GM12878 (cell line): ENCODE data around the gene STX8.

Experiments used
- CHD1 ChIP-seq: IDR thresholded peaks from 2 replicates; pipeline ENCODE4 v1.6.1; 2012; ENCODE audit warnings: low read depth, low read length, improper control_type of control experiment
- CREB1 ChIP-seq: IDR thresholded peaks from 2 replicates; pipeline ENCODE4 v1.6.1; 2012; ENCODE audit warnings: low read depth, mild to moderate bottlenecking, inconsistent platforms
- CTCF ChIP-seq, 3 experiments: IDR thresholded peaks in 2 of 3; conservative IDR thresholded peaks in 1 of 3; 2 replicates each; pipeline ENCODE4 v1.5.1; 2011; ENCODE audit warnings: low read depth in 3 of 3, low read length in 3 of 3, mild to moderate bottlenecking in 3 of 3, control low read depth in 2 of 3, moderate library complexity in 2 of 3, inconsistent platforms in 1 of 3, mixed read lengths in 1 of 3; ENCODE audit not compliant: control insufficient read depth in 2 of 3, insufficient read depth in 1 of 3; ENCODE audit errors: extremely low read depth in 1 of 3
- EP300 ChIP-seq, 2 experiments: fragments of 150-350 bp in 1 of 2; IDR thresholded peaks; 2 replicates each; pipeline ENCODE4 v1.6.1; 2011 to 2012; ENCODE audit warnings: low read depth in 2 of 2, low read length in 2 of 2, borderline replicate concordance in 1 of 2, improper control_type of control experiment in 1 of 2, inconsistent platforms in 1 of 2; ENCODE audit not compliant: control insufficient read depth in 1 of 2
- HDAC2 ChIP-seq: fragments of 200-600 bp; sonication (generic); IDR thresholded peaks from 2 replicates; pipeline ENCODE4 v1.6.1; 2017
- MXI1 ChIP-seq: fragments of 150-350 bp; IDR thresholded peaks from 2 replicates; pipeline ENCODE4 v1.6.1; 2011; ENCODE audit warnings: low read depth, mild to moderate bottlenecking, inconsistent platforms, low read length, improper control_type of control experiment
- NR2C1 ChIP-seq: fragments of 450-650 bp; IDR thresholded peaks from 2 replicates; pipeline ENCODE4 v1.6.1; 2017; ENCODE audit warnings: antibody characterized with exemption, mild to moderate bottlenecking, moderate library complexity
- PML ChIP-seq: IDR thresholded peaks from 2 replicates; pipeline ENCODE4 v1.6.1; 2012; ENCODE audit warnings: low read length, inconsistent platforms
- REST ChIP-seq: IDR thresholded peaks from 2 replicates; pipeline ENCODE4 v1.6.1; 2012; ENCODE audit warnings: mild to moderate bottlenecking, low read depth, low read length
- USF1 ChIP-seq: IDR thresholded peaks from 2 replicates; pipeline ENCODE4 v1.6.1; 2011; ENCODE audit warnings: borderline replicate concordance, low read depth, mild to moderate bottlenecking, moderate library complexity, mixed read lengths, low read length; ENCODE audit not compliant: insufficient read depth; ENCODE audit errors: extremely low read length
- ZNF217 ChIP-seq: fragments of 450-650 bp; IDR thresholded peaks from 2 replicates; pipeline ENCODE4 v1.6.1; 2017; ENCODE audit warnings: antibody characterized with exemption, mild to moderate bottlenecking

- TF ChIP-seq EP300 (IDR thresholded peaks at IDR 0.05; ENCODE audit: borderline replicate concordance in 1 of 2, control insufficient read depth in 1 of 2, low read depth in 2 of 2, low read length in 2 of 2), result no peak
- TF ChIP-seq REST, result no peak
- no peak for TF ChIP-seq CHD1
- no peak for TF ChIP-seq ZNF217
- TF ChIP-seq HDAC2, result no peak
- no peak for TF ChIP-seq USF1
- no peak for TF ChIP-seq PML
- no peak for TF ChIP-seq CTCF (IDR thresholded peaks at IDR 0.05 in 2 of 3, conservative IDR thresholded peaks at IDR 0.05 in 1 of 3; ENCODE audit: control insufficient read depth in 2 of 3, extremely low read depth in 1 of 3, insufficient read depth in 1 of 3, low read depth in 3 of 3, low read length in 3 of 3)
- TF ChIP-seq MXI1, result no peak
- no peak for TF ChIP-seq CREB1
- no peak for TF ChIP-seq NR2C1
Observed at GRCh38 chr17:9212376-9213302, 363.0 kb downstream of the STX8 start.
